Keratinocyte (primary cell): ENCODE data around the gene CHMP1B. TPM values are rescaled to one million over a fixed set of nuclear protein-coding genes. Genes with fewer than 3 reads are reported as not detected.

ENCODE experiments used
- DNase-seq: peaks from one replicate; pipeline ENCODE4 v3.0.0-alpha.2; 2011; ENCODE audit warnings: low read depth, missing footprints, low spot score
- FAIRE-seq: peaks from 2 replicates; lab custom pipeline; 2011; peaks lifted over from hg19 to GRCh38; lab: Jason Lieb, UNC
- H2AFZ ChIP-seq: 2 replicates; pipeline ENCODE4 v1.6.0; 2012; ENCODE audit warnings: low read length, control low read depth, inconsistent platforms; ENCODE audit not compliant: control insufficient read depth
- H3K27ac ChIP-seq: 2 replicates; pipeline ENCODE4 v1.5.1; 2011; ENCODE audit warnings: low read length; ENCODE audit not compliant: control insufficient read depth, insufficient read depth
- H3K27me3 ChIP-seq: 3 replicates; pipeline ENCODE4 v1.6.0; 2011; ENCODE audit warnings: low read length; ENCODE audit not compliant: control insufficient read depth, insufficient read depth; ENCODE audit errors: extremely low read depth
- H3K36me3 ChIP-seq, 2 experiments: 2 replicates in 1 of 2; 3 replicates in 1 of 2; pipeline ENCODE4 v1.5.1; 2011; ENCODE audit warnings: low read length in 2 of 2, mild to moderate bottlenecking in 1 of 2; ENCODE audit not compliant: control insufficient read depth in 2 of 2, insufficient read depth in 2 of 2; ENCODE audit errors: extremely low read depth in 1 of 2
- H3K4me1 ChIP-seq: 3 replicates; pipeline ENCODE4 v1.5.1; 2011; ENCODE audit warnings: low read length; ENCODE audit not compliant: control insufficient read depth, insufficient read depth; ENCODE audit errors: extremely low read depth
- H3K4me2 ChIP-seq: 3 replicates; pipeline ENCODE4 v1.6.0; 2011; ENCODE audit warnings: low read depth, low read length; ENCODE audit not compliant: control insufficient read depth, insufficient read depth; ENCODE audit errors: extremely low read depth
- H3K4me3 ChIP-seq, 3 experiments: fragments of 200-600 bp in 1 of 3; sonication (generic) in 1 of 3; 2 replicates in 2 of 3; 3 replicates in 1 of 3; pipeline ENCODE4 v1.5.1; 2011 to 2016; ENCODE audit warnings: low read length in 3 of 3, mild to moderate bottlenecking in 3 of 3, control low read depth in 2 of 3, inconsistent platforms in 1 of 3, low read depth in 1 of 3, mixed read lengths in 1 of 3, mixed run types in 1 of 3, moderate library complexity in 1 of 3; ENCODE audit not compliant: control insufficient read depth in 2 of 3, insufficient read depth in 2 of 3; ENCODE audit errors: extremely low read depth in 1 of 3
- H3K79me2 ChIP-seq: 2 replicates; pipeline ENCODE4 v1.6.0; 2012; ENCODE audit warnings: low read length; ENCODE audit not compliant: control insufficient read depth, insufficient read depth
- H3K9ac ChIP-seq: 3 replicates; pipeline ENCODE4 v1.6.0; 2011; ENCODE audit warnings: low read length; ENCODE audit not compliant: control insufficient read depth, insufficient read depth; ENCODE audit errors: extremely low read depth
- H3K9me1 ChIP-seq: 3 replicates; pipeline ENCODE4 v1.6.0; 2011; ENCODE audit warnings: low read length; ENCODE audit not compliant: control insufficient read depth, insufficient read depth; ENCODE audit errors: extremely low read depth
- H3K9me3 ChIP-seq: 2 replicates; pipeline ENCODE4 v1.5.1; 2012; ENCODE audit warnings: low read depth, low read length; ENCODE audit not compliant: control insufficient read depth
- H4K20me1 ChIP-seq: 3 replicates; pipeline ENCODE4 v1.6.0; 2011; ENCODE audit warnings: low read length; ENCODE audit not compliant: control insufficient read depth, insufficient read depth; ENCODE audit errors: extremely low read depth
- EZH2 ChIP-seq: IDR thresholded peaks from one replicate; pipeline ENCODE4 v1.6.1; 2012; ENCODE audit warnings: inconsistent platforms, mild to moderate bottlenecking, low read length, moderate library complexity
- dilution Hi-C: fragments of 300-500 bp; cut with MboI; formaldehyde crosslinking; loops from one replicate; pipeline ENCODE4 v1.7.0; 2020; ENCODE audit warnings: low sequenced_read_pairs; ENCODE audit not compliant: extremely low pct_ligation_motif_present
- polyA plus RNA-seq, 5 experiments: library from polyadenylated mRNA; depleted of rRNA in 3 of 5; stranded (reverse) in 3 of 5; stranded (forward) in 1 of 5; unstranded in 1 of 5; fragments of >200 nt; gene quantifications; 1 replicate in 1 of 5; 2 replicates in 3 of 5; 3 replicates in 1 of 5; pipeline versions ENCODE4 v1.2.1 to v1.2.3, GENCODE V29; 2011 to 2012; ENCODE audit warnings: missing spikeins in 2 of 5, low read depth in 1 of 5, low replicate concordance in 1 of 5
- TF ChIP-seq, protein P1 (sequence below), 3 experiments: IDR thresholded peaks in 1 of 3; conservative IDR thresholded peaks in 1 of 3; optimal IDR thresholded peaks in 1 of 3; 2 replicates in 2 of 3; 3 replicates in 1 of 3; pipeline versions ENCODE3 to v1.5.1; 2011; ENCODE audit warnings: low read length in 3 of 3, mild to moderate bottlenecking in 3 of 3, moderate library complexity in 2 of 3, control low read depth in 1 of 3, inconsistent platforms in 1 of 3; ENCODE audit not compliant: insufficient read depth in 2 of 3; ENCODE audit errors: extremely low read depth in 1 of 3

The CHMP1B gene
- polyA plus RNA-seq, 1 donor (not counting 4 experiments of a cell fraction or from before 2014, with no cell fraction given) = 54.7 TPM

DNA sequence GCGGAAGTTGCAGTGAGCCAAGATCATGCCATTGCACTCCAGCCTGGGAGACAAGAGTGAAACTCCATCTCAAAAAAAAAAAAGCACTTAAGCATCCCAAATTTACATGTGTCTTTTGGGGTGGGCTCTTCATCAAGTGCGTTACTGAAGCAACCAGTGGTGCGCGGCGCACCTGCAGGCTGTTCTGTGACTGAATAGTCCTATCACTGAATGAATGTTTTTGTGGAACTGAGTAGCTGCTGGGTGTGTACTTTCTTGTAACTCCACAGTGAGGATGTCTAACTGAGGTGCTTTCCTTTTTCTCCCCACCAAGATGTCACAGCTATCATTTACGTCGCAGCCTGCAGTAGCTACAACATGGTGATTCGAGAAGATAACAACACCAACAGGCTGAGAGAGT lies 17.0 kb downstream of the CHMP1B start:
- H3K4me3 ChIP-seq = no peak overlapping the region
- H3K79me2 ChIP-seq = no peaks in the 10 kb centered on the region
- H2AFZ ChIP-seq = no peak overlapping the region
- FAIRE-seq (no peak), DNase-seq (no peak)
- H3K4me1 ChIP-seq = no peaks in the 10 kb centered on the region
- no peaks in the 10 kb centered on the region for H3K9me1 ChIP-seq
- no peaks in the 10 kb centered on the region for H3K9me3 ChIP-seq
- peaks cover 0 to 2% of the 10 kb centered on the region in 2 experiments for H3K36me3 ChIP-seq
- H3K27ac ChIP-seq = no peak overlapping the region
- H4K20me1 ChIP-seq = no peaks in the 10 kb centered on the region
- dilution Hi-C loops = no loop called here
- TF ChIP-seq, protein P1, sequence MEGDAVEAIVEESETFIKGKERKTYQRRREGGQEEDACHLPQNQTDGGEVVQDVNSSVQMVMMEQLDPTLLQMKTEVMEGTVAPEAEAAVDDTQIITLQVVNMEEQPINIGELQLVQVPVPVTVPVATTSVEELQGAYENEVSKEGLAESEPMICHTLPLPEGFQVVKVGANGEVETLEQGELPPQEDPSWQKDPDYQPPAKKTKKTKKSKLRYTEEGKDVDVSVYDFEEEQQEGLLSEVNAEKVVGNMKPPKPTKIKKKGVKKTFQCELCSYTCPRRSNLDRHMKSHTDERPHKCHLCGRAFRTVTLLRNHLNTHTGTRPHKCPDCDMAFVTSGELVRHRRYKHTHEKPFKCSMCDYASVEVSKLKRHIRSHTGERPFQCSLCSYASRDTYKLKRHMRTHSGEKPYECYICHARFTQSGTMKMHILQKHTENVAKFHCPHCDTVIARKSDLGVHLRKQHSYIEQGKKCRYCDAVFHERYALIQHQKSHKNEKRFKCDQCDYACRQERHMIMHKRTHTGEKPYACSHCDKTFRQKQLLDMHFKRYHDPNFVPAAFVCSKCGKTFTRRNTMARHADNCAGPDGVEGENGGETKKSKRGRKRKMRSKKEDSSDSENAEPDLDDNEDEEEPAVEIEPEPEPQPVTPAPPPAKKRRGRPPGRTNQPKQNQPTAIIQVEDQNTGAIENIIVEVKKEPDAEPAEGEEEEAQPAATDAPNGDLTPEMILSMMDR (optimal IDR thresholded peaks at IDR 0.05 in 1 of 3, IDR thresholded peaks at IDR 0.05 in 1 of 3, conservative IDR thresholded peaks at IDR 0.05 in 1 of 3; ENCODE audit: extremely low read depth in 1 of 3, insufficient read depth in 2 of 3, low read length in 3 of 3) = no peak
- no peak for TF ChIP-seq EZH2
- H3K4me2 ChIP-seq = no peak overlapping the region
- H3K9ac ChIP-seq = no peak overlapping the region
- no peaks in the 10 kb centered on the region for H3K27me3 ChIP-seq

DNA sequence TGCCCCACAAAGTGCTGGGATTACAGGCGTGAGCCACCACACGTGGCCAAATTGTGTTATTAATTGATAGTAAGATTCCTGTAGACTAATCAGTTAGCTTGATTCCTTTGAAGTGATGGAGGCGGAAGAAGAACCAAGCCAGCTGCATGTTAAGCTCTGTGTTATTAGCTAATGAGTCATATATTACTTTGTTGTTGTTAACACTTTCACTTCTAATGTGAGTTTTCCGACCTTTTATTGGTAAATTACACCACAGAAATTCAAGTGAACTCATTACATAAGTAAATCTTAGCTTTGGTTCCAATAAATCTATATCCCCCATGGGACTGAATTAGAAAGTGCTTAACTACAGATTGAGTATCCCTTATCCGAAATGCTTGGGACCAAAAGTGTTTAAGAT lies 20.3 kb downstream of the CHMP1B start:
- Histone ChIP-seq H3K9ac (no peak overlapping the region), H3K27me3 (no peaks in the 10 kb centered on the region), H3K36me3 (peaks cover 0 to 2% of the 10 kb centered on the region in 2 experiments), H3K9me1 (no peaks in the 10 kb centered on the region), H3K9me3 (no peaks in the 10 kb centered on the region), H3K79me2 (no peaks in the 10 kb centered on the region), H3K4me3 (no peak overlapping the region), H2AFZ (no peak overlapping the region), H3K4me1 (no peaks in the 10 kb centered on the region), H3K27ac (no peak overlapping the region), H4K20me1 (no peaks in the 10 kb centered on the region), H3K4me2 (no peak overlapping the region)
- TF ChIP-seq EZH2 = no peak
- TF ChIP-seq, protein P1 (optimal IDR thresholded peaks at IDR 0.05 in 1 of 3, IDR thresholded peaks at IDR 0.05 in 1 of 3, conservative IDR thresholded peaks at IDR 0.05 in 1 of 3; ENCODE audit: extremely low read depth in 1 of 3, insufficient read depth in 2 of 3, low read length in 3 of 3) = no peak
- DNase-seq = no peak
- no peak for FAIRE-seq
- dilution Hi-C loops = no loop called here
